Measurements from ENCODE around the gene KMT2C.
A peak's percentile ranks its signal among the peaks of the same experiment; 100 is the strongest.
"Not testable (repeated sequence)": the region's sequence is repeated elsewhere in the genome, so short reads cannot be mapped to it uniquely, and the experiment has no call there.

The KMT2C gene

GRCh38 chr7:152353281-152353680, 82.5 kb downstream of the KMT2C start:
- not testable (repeated sequence) for DNase-seq

- DNase-seq, result not testable (repeated sequence)
Measured at GRCh38 chr7:152351747-152352146, 84.1 kb downstream of the KMT2C start.

GRCh38 chr7:152351168-152351567, 84.6 kb downstream of the KMT2C start:
- DNase-seq, result no peak

GRCh38 chr7:152347888-152348287, 87.9 kb downstream of the KMT2C start:
- no peak for DNase-seq

- DNase-seq, result no peak
Measured at GRCh38 chr7:152344253-152344652, 91.5 kb downstream of the KMT2C start.

GRCh38 chr7:152342796-152343195, 93.0 kb downstream of the KMT2C start:
- no peak for DNase-seq

- no peak for DNase-seq
Measured at GRCh38 chr7:152341914-152342236, 93.9 kb downstream of the KMT2C start.

- no peak for DNase-seq
Measured at GRCh38 chr7:152341039-152341913, 94.5 kb downstream of the KMT2C start.

GRCh38 chr7:152340161-152340560, 95.6 kb downstream of the KMT2C start:
- no peak for DNase-seq

- no peak for DNase-seq
Measured at GRCh38 chr7:152338561-152338960, 97.2 kb downstream of the KMT2C start.

- DNase-seq, result peak; percentile 7
Measured at GRCh38 chr7:152336754-152337368, 98.9 kb downstream of the KMT2C start.

- no peak for DNase-seq
Measured at GRCh38 chr7:152335900-152336571, 99.8 kb downstream of the KMT2C start.

GRCh38 chr7:152333134-152333533, 102.7 kb downstream of the KMT2C start:
- DNase-seq, result no peak

- no peak for DNase-seq
Measured at GRCh38 chr7:152330827-152331226, 105.0 kb downstream of the KMT2C start.

GRCh38 chr7:152329469-152329868, 106.3 kb downstream of the KMT2C start:
- no peak for DNase-seq

- DNase-seq, result no peak
Measured at GRCh38 chr7:152328234-152328633, 107.6 kb downstream of the KMT2C start.

GRCh38 chr7:152315845-152316244, 120.0 kb downstream of the KMT2C start:
- DNase-seq, result no peak

GRCh38 chr7:152313831-152314604, 121.8 kb downstream of the KMT2C start:
- DNase-seq, result peak; percentile 91

GRCh38 chr7:152313217-152313616, 122.6 kb downstream of the KMT2C start:
- DNase-seq, result no peak

GRCh38 chr7:152312316-152312715, 123.5 kb downstream of the KMT2C start:
- DNase-seq, result no peak

GRCh38 chr7:152307902-152308301, 127.9 kb downstream of the KMT2C start:
- DNase-seq, result no peak

GRCh38 chr7:152299542-152300143, 136.2 kb downstream of the KMT2C start:
- not testable (repeated sequence) for DNase-seq

- DNase-seq, result no peak
Measured at GRCh38 chr7:152292897-152293296, 142.9 kb downstream of the KMT2C start.
